ENCODE results near the gene JUNB.

Gene JUNB

DNA sequence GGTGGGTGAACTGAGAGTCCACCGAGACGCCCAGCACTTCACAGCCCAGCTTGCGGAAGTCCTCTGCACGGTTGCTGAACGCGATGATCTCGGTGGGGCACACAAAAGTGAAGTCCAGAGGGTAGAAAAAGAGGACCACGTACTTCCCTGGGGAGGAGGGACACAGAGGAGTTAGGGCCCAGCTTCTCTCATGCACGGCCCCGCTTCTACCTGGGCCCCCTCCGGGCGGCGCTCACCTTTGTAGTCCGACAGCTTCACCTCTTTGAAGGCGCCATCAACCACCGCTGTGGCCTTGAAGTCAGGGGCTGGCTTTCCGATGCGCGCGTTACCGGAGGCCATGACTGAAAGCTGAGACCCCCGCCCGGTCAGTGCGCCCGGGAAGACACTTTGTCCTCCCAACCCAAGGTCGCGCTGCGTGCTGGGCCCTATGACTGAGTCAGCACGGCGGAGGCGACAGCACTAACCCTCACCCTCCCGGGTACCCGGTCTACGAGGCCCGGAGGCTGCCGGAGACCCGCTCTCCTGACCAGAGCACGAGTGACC lies 9.7 kb downstream of the JUNB start:
- DNase-seq (ENCODE audit: low spot score) (no peak), ATAC-seq (ENCODE audit: low read depth) (no peak; the same call in 2 of the 3 replicates)
- Histone ChIP-seq H3K4me1 (ENCODE audit: insufficient read depth, poor library complexity, severe bottlenecking) (peaks cover 5% of the 10 kb centered on the region), H3K27ac (ENCODE audit: poor library complexity, severe bottlenecking) (peak overlapping the region; percentile 60), H3K36me3 (ENCODE audit: low read depth) (peaks cover 19% of the 10 kb centered on the region), H3K9me3 (ENCODE audit: severe bottlenecking) (no peaks in the 10 kb centered on the region), H3K4me3 (ENCODE audit: severe bottlenecking) (peak overlapping the region; percentile 72), H3K27me3 (ENCODE audit: insufficient read depth, poor library complexity, severe bottlenecking) (no peaks in the 10 kb centered on the region)
- TF ChIP-seq, protein P1, sequence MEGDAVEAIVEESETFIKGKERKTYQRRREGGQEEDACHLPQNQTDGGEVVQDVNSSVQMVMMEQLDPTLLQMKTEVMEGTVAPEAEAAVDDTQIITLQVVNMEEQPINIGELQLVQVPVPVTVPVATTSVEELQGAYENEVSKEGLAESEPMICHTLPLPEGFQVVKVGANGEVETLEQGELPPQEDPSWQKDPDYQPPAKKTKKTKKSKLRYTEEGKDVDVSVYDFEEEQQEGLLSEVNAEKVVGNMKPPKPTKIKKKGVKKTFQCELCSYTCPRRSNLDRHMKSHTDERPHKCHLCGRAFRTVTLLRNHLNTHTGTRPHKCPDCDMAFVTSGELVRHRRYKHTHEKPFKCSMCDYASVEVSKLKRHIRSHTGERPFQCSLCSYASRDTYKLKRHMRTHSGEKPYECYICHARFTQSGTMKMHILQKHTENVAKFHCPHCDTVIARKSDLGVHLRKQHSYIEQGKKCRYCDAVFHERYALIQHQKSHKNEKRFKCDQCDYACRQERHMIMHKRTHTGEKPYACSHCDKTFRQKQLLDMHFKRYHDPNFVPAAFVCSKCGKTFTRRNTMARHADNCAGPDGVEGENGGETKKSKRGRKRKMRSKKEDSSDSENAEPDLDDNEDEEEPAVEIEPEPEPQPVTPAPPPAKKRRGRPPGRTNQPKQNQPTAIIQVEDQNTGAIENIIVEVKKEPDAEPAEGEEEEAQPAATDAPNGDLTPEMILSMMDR (IDR thresholded peaks at IDR 0.05; ENCODE audit: poor library complexity, severe bottlenecking), result no peak

DNA sequence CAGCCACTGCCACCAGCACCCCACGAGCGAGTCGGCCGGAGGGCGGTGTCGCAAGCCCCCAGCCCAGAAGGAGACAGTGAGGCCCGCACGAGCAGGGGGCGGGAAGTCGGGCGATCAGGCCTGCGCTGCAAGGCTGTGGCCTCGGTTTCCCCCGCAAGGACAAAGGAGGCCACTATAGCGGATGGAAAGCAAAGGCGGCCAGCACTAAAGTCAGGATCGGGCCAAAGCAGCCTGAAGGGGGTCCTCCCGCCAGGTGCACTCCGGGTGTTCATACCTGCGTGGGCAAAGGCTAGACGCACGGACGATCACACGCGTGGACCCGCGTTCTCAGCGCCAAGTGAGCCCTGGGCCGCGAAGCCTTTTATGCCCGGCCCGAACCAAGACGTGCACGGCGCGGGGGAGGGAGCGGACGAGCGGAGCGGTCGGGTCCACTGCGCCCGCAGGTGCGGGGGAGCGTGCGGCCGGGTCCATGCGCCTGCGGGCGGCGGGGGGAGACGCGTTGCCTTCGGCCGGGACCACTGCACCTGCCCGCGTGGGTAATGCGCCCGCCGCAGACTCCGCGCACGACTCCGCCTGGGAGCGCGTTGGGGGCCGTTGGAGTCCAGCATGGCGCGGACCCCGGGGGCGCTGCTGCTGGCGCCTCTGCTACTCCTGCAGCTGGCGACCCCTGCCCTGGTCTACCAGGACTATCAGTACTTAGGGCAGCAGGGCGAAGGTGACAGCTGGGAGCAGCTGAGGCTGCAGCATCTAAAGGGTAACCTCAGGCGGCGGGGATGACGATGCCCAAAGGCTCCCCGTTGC lies 10.4 kb downstream of the JUNB start, which contains the start of the genes PRDX2 and THSD8:
TSS of gene PRDX2 (minus strand) at position 335 of the 801 bp plus-strand sequence. CDS start 539 bp downstream, outside the sequence.
TSS of gene THSD8 (plus strand) at position 604 of the 801 bp plus-strand sequence. CDS start at position 607, 3 bp downstream.
- Histone ChIP-seq H3K4me1 (ENCODE audit: insufficient read depth, poor library complexity, severe bottlenecking) (no peaks in the 10 kb centered on the region), H3K36me3 (ENCODE audit: low read depth) (peaks cover 19% of the 10 kb centered on the region), H3K27me3 (ENCODE audit: insufficient read depth, poor library complexity, severe bottlenecking) (no peaks in the 10 kb centered on the region), H3K27ac (ENCODE audit: poor library complexity, severe bottlenecking) (peak within 1 kb of the TSS; percentile 60), H3K9me3 (ENCODE audit: severe bottlenecking) (no peaks in the 10 kb centered on the region), H3K4me3 (ENCODE audit: severe bottlenecking) (peak within 1 kb of the TSS; percentile 72)
- DNase-seq (ENCODE audit: low spot score) (peak; percentile 82), ATAC-seq (ENCODE audit: low read depth) (peak; percentile 71)
- TF ChIP-seq, protein P1 (IDR thresholded peaks at IDR 0.05; ENCODE audit: poor library complexity, severe bottlenecking), result no peak

DNA sequence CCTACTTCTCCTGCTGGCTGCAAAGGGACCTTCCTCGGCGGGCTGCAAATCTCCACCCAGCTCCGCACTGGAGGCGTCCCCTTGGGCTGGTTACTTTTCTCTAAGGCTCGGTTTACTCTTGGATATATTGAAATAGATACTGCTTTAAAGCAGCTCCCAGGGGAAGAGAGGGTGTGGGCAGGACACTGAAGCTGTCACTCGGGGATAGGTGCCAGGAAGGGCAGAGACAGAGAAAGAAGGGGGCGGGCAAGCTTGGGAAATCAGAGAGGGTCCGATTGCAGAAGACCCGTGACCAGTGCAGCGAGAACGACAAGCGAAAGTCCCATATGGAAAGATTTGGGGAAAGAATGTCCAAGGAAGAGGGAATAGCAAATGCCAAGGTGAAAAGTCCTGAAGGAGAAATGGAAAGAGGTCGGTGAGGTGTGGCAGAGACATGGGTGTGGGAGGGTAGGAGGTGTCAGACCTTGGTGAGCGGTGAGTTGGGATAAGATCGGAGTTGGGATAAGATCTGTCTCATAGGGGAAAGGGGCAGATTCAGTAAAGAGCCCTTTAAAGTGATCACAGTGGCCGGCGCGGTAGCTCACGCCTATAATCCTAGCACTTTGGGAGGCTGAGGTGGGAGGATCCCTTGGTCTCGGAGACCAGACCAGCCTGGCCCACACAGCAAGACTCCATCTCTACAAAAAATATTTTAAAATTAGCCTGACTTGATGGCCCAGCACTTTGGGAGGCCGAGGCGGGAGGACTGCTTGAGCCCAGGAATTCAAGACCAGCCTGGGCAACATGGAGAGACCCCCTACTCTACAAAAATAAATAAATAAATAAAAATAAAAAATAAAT lies 11.2 kb downstream of the JUNB start:
- H3K4me1 ChIP-seq (ENCODE audit: insufficient read depth, poor library complexity, severe bottlenecking), result peaks cover 3% of the 10 kb centered on the region

DNA sequence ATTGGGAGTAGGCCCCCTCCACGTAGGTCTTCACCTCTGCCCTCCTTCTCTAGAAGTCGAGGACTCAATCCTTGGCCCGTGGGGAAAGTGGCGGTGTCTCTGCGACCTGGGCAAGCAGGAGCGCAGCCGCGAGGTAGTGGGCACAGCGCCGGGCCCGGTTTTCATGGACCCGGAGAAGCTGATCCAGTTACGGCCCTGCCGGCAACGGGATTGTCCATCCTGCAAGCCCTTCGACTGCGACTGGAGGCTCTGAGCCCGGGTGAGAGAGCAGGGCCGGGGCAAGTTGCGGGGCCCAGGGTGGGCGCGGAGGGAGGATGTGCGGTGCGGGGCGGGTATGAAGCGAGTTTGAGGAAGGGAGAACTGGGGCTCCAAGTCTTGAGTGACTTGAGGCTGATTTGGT lies 12.8 kb downstream of the JUNB start:
- H3K36me3 ChIP-seq (ENCODE audit: low read depth), result peaks cover 37% of the 10 kb centered on the region
- no peaks in the 10 kb centered on the region for H3K27me3 ChIP-seq (ENCODE audit: insufficient read depth, poor library complexity, severe bottlenecking)
- TF ChIP-seq, protein P1 (IDR thresholded peaks at IDR 0.05; ENCODE audit: poor library complexity, severe bottlenecking), result no peak
- ATAC-seq (ENCODE audit: low read depth), result no peak
- no peaks in the 10 kb centered on the region for H3K9me3 ChIP-seq (ENCODE audit: severe bottlenecking)
- DNase-seq (ENCODE audit: low spot score), result no peak
- H3K4me3 ChIP-seq (ENCODE audit: severe bottlenecking), result no peak overlapping the region
- no peak overlapping the region for H3K27ac ChIP-seq (ENCODE audit: poor library complexity, severe bottlenecking)
- peaks cover 3% of the 10 kb centered on the region for H3K4me1 ChIP-seq (ENCODE audit: insufficient read depth, poor library complexity, severe bottlenecking)

More for the DNA sequence above, 11.2 kb downstream of the JUNB start:
- Histone ChIP-seq H3K36me3 (ENCODE audit: low read depth) (peaks cover 24% of the 10 kb centered on the region), H3K9me3 (ENCODE audit: severe bottlenecking) (no peaks in the 10 kb centered on the region), H3K4me3 (ENCODE audit: severe bottlenecking) (peak overlapping the region; percentile 72), H3K27me3 (ENCODE audit: insufficient read depth, poor library complexity, severe bottlenecking) (no peaks in the 10 kb centered on the region), H3K27ac (ENCODE audit: poor library complexity, severe bottlenecking) (peak overlapping the region; percentile 60)
- TF ChIP-seq, protein P1 (IDR thresholded peaks at IDR 0.05; ENCODE audit: poor library complexity, severe bottlenecking), result no peak
- ATAC-seq (ENCODE audit: low read depth) (no peak; the same call in 2 of the 3 replicates), DNase-seq (ENCODE audit: low spot score) (no peak)
